Neural cell (in vitro differentiated cells): ENCODE measurements around the gene TXNDC16. TPM values are rescaled to one million over a fixed set of nuclear protein-coding genes. Genes with fewer than 3 reads are reported as not detected.

Experiments used
- H2AFZ ChIP-seq: fragments of 200-600, 300-800 bp; sonication (generic), shearing (Covaris generic); 2 replicates; pipeline ENCODE4 v1.6.0; 2014; ENCODE audit warnings: low read depth, mild to moderate bottlenecking, antibody characterized with exemption, low read length, moderate library complexity
- H3F3A ChIP-seq: fragments of 200-600 bp; shearing (Covaris generic); 2 replicates; pipeline ENCODE4 v1.6.1; 2016; ENCODE audit warnings: mild to moderate bottlenecking, moderate library complexity, mixed read lengths, antibody characterized with exemption, low read length; ENCODE audit not compliant: insufficient read depth, poor library complexity, severe bottlenecking
- H3K27ac ChIP-seq: fragments of 200-600, 300-800 bp; sonication (generic), shearing (Covaris generic); 2 replicates; pipeline ENCODE4 v1.5.1; 2014; ENCODE audit warnings: mild to moderate bottlenecking, low read length, moderate library complexity
- H3K27me3 ChIP-seq: fragments of 300-800, 200-600 bp; sonication (generic), shearing (Covaris generic); 2 replicates; pipeline ENCODE4 v1.6.0; 2014; ENCODE audit warnings: mild to moderate bottlenecking, low read depth, low read length, moderate library complexity; ENCODE audit not compliant: insufficient read depth
- H3K36me3 ChIP-seq: fragments of 300-800, 200-600 bp; sonication (generic), shearing (Covaris generic); 2 replicates; pipeline ENCODE4 v1.5.1; 2014; ENCODE audit warnings: mild to moderate bottlenecking, antibody characterized with exemption, low read length, moderate library complexity; ENCODE audit not compliant: insufficient read depth
- H3K4me2 ChIP-seq: fragments of 300-800, 200-600 bp; sonication (generic), shearing (Covaris generic); 2 replicates; pipeline ENCODE4 v1.6.0; 2014; ENCODE audit warnings: mild to moderate bottlenecking, low read length
- H3K4me3 ChIP-seq: fragments of 300-800, 200-600 bp; sonication (generic), shearing (Covaris generic); 2 replicates; pipeline ENCODE4 v1.5.1; 2014; ENCODE audit warnings: mild to moderate bottlenecking, low read length, moderate library complexity
- H3K79me2 ChIP-seq: fragments of 200-600 bp; shearing (Covaris generic); replicated peaks from 2 replicates; pipeline ENCODE4 v1.6.0; 2014; ENCODE audit warnings: mild to moderate bottlenecking, low read length, moderate library complexity; ENCODE audit not compliant: insufficient read depth
- H3K9ac ChIP-seq: fragments of 300-800, 200-600 bp; sonication (generic), shearing (Covaris generic); 2 replicates; pipeline ENCODE4 v1.6.1; 2016; ENCODE audit warnings: mild to moderate bottlenecking, low read length, mixed read lengths
- H3K9me2 ChIP-seq: fragments of 200-600 bp; shearing (Covaris generic); 2 replicates; pipeline ENCODE4 v1.6.1; 2016; ENCODE audit warnings: mild to moderate bottlenecking, low read length, mixed read lengths; ENCODE audit not compliant: insufficient read depth
- H3K9me3 ChIP-seq: fragments of 200-600, 300-800 bp; sonication (generic), shearing (Covaris generic); 2 replicates; pipeline ENCODE4 v1.6.1; 2016; ENCODE audit warnings: mild to moderate bottlenecking, mixed run types, low read length, moderate library complexity, mixed read lengths
- H4K20me1 ChIP-seq: fragments of 200-600 bp; shearing (Covaris generic); 2 replicates; pipeline ENCODE4 v1.6.1; 2016; ENCODE audit warnings: mild to moderate bottlenecking, mixed run types; ENCODE audit not compliant: insufficient read depth
- EP300 ChIP-seq: fragments of 450-650 bp; conservative IDR thresholded peaks from 2 replicates; pipeline ENCODE4 v1.6.1; 2014; ENCODE audit warnings: antibody characterized with exemption, mild to moderate bottlenecking, moderate library complexity; ENCODE audit not compliant: poor library complexity, severe bottlenecking
- EZH2 ChIP-seq: fragments of 200-600, 300-800 bp; shearing (Covaris generic), sonication (generic); IDR thresholded peaks from 2 replicates; pipeline ENCODE4 v1.6.1; 2014; ENCODE audit warnings: antibody characterized with exemption, low read length, borderline replicate concordance, mild to moderate bottlenecking; ENCODE audit not compliant: insufficient read depth, poor library complexity, severe bottlenecking
- MXI1 ChIP-seq: fragments of 450-650 bp; conservative IDR thresholded peaks from 2 replicates; pipeline ENCODE4 v1.6.1; 2014; ENCODE audit warnings: antibody characterized with exemption, mild to moderate bottlenecking; ENCODE audit not compliant: poor library complexity, severe bottlenecking
- POLR2AphosphoS5 ChIP-seq: IDR thresholded peaks from 2 replicates; pipeline ENCODE4 v1.6.1; 2012
- RAD21 ChIP-seq: fragments of 450-650 bp; conservative IDR thresholded peaks from 2 replicates; pipeline ENCODE4 v1.6.1; 2014; ENCODE audit warnings: antibody characterized with exemption, mild to moderate bottlenecking, moderate library complexity
- SMC3 ChIP-seq: fragments of 450-650 bp; conservative IDR thresholded peaks from 2 replicates; pipeline ENCODE4 v1.6.1; 2014; ENCODE audit warnings: antibody characterized with exemption, mild to moderate bottlenecking, moderate library complexity; ENCODE audit not compliant: poor library complexity
- TAF1 ChIP-seq: IDR thresholded peaks from 2 replicates; pipeline ENCODE4 v1.6.1; 2012; ENCODE audit warnings: low read depth
- polyA plus RNA-seq: library from polyadenylated mRNA; depleted of rRNA; stranded (reverse); fragments of >200 nt; gene quantifications from 2 replicates; pipeline ENCODE4 v1.2.3, GENCODE V29; 2014
- TF ChIP-seq, protein P1 (sequence below): fragments of 450-650 bp; IDR thresholded peaks from 2 replicates; pipeline ENCODE4 v1.5.1; 2014; ENCODE audit warnings: antibody characterized with exemption, mild to moderate bottlenecking, moderate library complexity; ENCODE audit not compliant: poor library complexity, severe bottlenecking
- TF ChIP-seq, protein P2 (sequence below): IDR thresholded peaks from 2 replicates; pipeline ENCODE4 v1.6.1; 2012; ENCODE audit warnings: borderline replicate concordance

TXNDC16 gene
- polyA plus RNA-seq, 1 donor from 2014 or later, result 58.4 TPM

DNA sequence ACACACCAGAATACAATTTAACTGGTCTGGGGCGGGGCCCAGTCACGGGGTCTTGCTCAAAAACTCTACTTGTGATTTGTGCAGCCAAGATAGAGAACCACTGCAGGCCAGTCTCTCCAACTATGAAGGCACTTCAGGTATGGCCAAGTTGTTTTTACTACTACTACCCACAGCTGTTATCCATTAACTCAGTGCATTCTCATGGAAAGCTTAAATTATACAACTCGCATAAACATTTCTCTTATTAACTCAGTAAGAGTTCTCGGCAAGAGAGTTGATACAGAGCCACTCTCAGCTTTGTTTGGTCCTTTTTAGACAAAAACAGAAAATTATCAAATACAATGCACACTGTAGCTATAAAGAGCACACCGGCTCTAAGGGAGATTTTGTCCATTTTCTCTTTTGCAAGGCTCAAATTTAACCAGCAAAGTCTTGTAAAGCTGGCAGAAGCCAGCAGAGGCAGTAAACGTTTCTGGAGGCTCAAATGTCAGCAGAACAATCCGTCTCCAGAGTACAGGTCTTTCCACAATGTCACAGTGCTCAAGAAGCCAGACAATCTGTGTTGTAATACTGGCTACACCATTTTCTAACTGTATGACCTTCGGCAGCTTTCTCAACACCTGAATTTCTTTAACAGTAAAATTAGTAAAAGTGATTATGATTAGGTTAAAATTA, 152.2 kb downstream of the TXNDC16 start:
- Histone ChIP-seq H3F3A (no peaks in the 10 kb centered on the region), H3K9me2 (no peaks in the 10 kb centered on the region), H3K9ac (no peak overlapping the region), H3K9me3 (no peaks in the 10 kb centered on the region), H3K27me3 (no peaks in the 10 kb centered on the region), H3K79me2 (no peaks in the 10 kb centered on the region), H4K20me1 (no peaks in the 10 kb centered on the region), H3K4me2 (no peak overlapping the region), H3K4me3 (no peak overlapping the region), H2AFZ (no peak overlapping the region), H3K36me3 (no peaks in the 10 kb centered on the region), H3K27ac (no peak overlapping the region)
- TF ChIP-seq, protein P1, sequence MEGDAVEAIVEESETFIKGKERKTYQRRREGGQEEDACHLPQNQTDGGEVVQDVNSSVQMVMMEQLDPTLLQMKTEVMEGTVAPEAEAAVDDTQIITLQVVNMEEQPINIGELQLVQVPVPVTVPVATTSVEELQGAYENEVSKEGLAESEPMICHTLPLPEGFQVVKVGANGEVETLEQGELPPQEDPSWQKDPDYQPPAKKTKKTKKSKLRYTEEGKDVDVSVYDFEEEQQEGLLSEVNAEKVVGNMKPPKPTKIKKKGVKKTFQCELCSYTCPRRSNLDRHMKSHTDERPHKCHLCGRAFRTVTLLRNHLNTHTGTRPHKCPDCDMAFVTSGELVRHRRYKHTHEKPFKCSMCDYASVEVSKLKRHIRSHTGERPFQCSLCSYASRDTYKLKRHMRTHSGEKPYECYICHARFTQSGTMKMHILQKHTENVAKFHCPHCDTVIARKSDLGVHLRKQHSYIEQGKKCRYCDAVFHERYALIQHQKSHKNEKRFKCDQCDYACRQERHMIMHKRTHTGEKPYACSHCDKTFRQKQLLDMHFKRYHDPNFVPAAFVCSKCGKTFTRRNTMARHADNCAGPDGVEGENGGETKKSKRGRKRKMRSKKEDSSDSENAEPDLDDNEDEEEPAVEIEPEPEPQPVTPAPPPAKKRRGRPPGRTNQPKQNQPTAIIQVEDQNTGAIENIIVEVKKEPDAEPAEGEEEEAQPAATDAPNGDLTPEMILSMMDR, result no peak
- no peak for TF ChIP-seq EP300
- TF ChIP-seq, protein P2, sequence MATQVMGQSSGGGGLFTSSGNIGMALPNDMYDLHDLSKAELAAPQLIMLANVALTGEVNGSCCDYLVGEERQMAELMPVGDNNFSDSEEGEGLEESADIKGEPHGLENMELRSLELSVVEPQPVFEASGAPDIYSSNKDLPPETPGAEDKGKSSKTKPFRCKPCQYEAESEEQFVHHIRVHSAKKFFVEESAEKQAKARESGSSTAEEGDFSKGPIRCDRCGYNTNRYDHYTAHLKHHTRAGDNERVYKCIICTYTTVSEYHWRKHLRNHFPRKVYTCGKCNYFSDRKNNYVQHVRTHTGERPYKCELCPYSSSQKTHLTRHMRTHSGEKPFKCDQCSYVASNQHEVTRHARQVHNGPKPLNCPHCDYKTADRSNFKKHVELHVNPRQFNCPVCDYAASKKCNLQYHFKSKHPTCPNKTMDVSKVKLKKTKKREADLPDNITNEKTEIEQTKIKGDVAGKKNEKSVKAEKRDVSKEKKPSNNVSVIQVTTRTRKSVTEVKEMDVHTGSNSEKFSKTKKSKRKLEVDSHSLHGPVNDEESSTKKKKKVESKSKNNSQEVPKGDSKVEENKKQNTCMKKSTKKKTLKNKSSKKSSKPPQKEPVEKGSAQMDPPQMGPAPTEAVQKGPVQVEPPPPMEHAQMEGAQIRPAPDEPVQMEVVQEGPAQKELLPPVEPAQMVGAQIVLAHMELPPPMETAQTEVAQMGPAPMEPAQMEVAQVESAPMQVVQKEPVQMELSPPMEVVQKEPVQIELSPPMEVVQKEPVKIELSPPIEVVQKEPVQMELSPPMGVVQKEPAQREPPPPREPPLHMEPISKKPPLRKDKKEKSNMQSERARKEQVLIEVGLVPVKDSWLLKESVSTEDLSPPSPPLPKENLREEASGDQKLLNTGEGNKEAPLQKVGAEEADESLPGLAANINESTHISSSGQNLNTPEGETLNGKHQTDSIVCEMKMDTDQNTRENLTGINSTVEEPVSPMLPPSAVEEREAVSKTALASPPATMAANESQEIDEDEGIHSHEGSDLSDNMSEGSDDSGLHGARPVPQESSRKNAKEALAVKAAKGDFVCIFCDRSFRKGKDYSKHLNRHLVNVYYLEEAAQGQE, result no peak
- no peak for TF ChIP-seq POLR2AphosphoS5
- TF ChIP-seq SMC3, result no peak
- no peak for TF ChIP-seq RAD21
- TF ChIP-seq EZH2, result no peak
- TF ChIP-seq MXI1, result no peak
- TF ChIP-seq TAF1, result no peak

DNA sequence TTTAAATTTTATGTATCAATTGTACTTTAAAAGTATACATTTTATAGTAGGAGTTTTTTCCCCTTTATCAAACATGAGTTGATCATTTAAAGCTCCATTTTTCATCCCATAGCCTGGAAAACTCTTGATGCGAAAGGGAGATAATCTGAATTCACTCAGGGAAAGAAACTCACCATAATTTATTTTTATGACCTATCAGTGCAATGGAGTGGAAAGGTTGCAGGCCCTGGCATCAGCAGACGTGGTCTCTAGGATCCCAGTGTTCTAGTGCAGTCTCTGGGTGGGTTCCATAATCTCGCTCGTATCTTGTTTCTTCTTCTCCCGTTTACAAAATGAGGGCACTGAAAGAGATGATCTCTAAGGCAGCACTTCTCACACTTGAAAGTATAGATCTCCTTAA, 153.2 kb downstream of the TXNDC16 start:
- no peak overlapping the region for H2AFZ ChIP-seq
- no peaks in the 10 kb centered on the region for H4K20me1 ChIP-seq
- no peak overlapping the region for H3K27ac ChIP-seq
- no peaks in the 10 kb centered on the region for H3K9me2 ChIP-seq
- H3K4me2 ChIP-seq, result no peak overlapping the region
- H3K9me3 ChIP-seq, result no peaks in the 10 kb centered on the region
- no peaks in the 10 kb centered on the region for H3F3A ChIP-seq
- no peaks in the 10 kb centered on the region for H3K79me2 ChIP-seq
- TF ChIP-seq RAD21 (no peak), MXI1 (no peak), TAF1 (no peak), SMC3 (no peak), POLR2AphosphoS5 (no peak), EP300 (no peak), EZH2 (no peak)
- TF ChIP-seq, protein P1, result no peak
- TF ChIP-seq, protein P2, result no peak
- H3K9ac ChIP-seq, result no peak overlapping the region
- no peaks in the 10 kb centered on the region for H3K27me3 ChIP-seq
- H3K4me3 ChIP-seq, result no peak overlapping the region
- no peaks in the 10 kb centered on the region for H3K36me3 ChIP-seq
